HepG2 (cell line): Measurements from ENCODE around the gene TLE2. TPM values are rescaled to one million over a fixed set of nuclear protein-coding genes. Genes with fewer than 3 reads are reported as not detected.

ENCODE experiments used
- BORCS8-MEF2B ChIP-seq: sonication (generic); formaldehyde crosslinking; IDR thresholded peaks from 2 replicates; pipeline ENCODE4 v1.8.0; 2022; ENCODE audit warnings: mild to moderate bottlenecking, missing genetic modification reagents
- FOXK1 ChIP-seq: sonication (generic); formaldehyde crosslinking; IDR thresholded peaks from 2 replicates; pipeline ENCODE4 v1.4.0; 2020; ENCODE audit warnings: low read depth, missing genetic modification reagents, borderline replicate concordance
- IKZF4 ChIP-seq: sonication (generic); formaldehyde crosslinking; IDR thresholded peaks from 2 replicates; pipeline ENCODE4 v1.5.1; 2020; ENCODE audit warnings: borderline replicate concordance, mild to moderate bottlenecking, low read depth, missing genetic modification reagents; ENCODE audit errors: not compliant biosample characterization
- NFYC ChIP-seq: IDR thresholded peaks from 2 replicates; pipeline ENCODE4 v1.6.1; 2016; ENCODE audit warnings: missing genetic modification reagents, missing compliant biosample characterization
- XRCC5 ChIP-seq: fragments of 200-400 bp; formaldehyde crosslinking; optimal IDR thresholded peaks from 2 replicates; pipeline ENCODE3; 2017; ENCODE audit warnings: mild to moderate bottlenecking, low read length
- ZBTB7A ChIP-seq: sonication (generic); formaldehyde crosslinking; IDR thresholded peaks from 2 replicates; pipeline ENCODE4 v1.8.0; 2022; ENCODE audit warnings: mild to moderate bottlenecking, missing genetic modification reagents
- ZFP36L1 ChIP-seq: sonication (generic); formaldehyde crosslinking; IDR thresholded peaks from 2 replicates; pipeline ENCODE4 v1.8.0; 2022; ENCODE audit warnings: mild to moderate bottlenecking, missing genetic modification reagents, moderate library complexity
- ZMYM2 ChIP-seq: sonication (generic); formaldehyde crosslinking; IDR thresholded peaks from 2 replicates; pipeline ENCODE4 v1.8.0; 2022; ENCODE audit warnings: mild to moderate bottlenecking, missing genetic modification reagents
- ZNF451 ChIP-seq: sonication (generic); formaldehyde crosslinking; IDR thresholded peaks from 2 replicates; pipeline ENCODE4 v1.5.0; 2020; ENCODE audit warnings: mild to moderate bottlenecking, missing genetic modification reagents
- ZNF543 ChIP-seq: sonication (generic); formaldehyde crosslinking; IDR thresholded peaks from 2 replicates; pipeline ENCODE4 v1.4.0; 2020; ENCODE audit warnings: mild to moderate bottlenecking, missing genetic modification reagents
- ZNF670 ChIP-seq: sonication (generic); formaldehyde crosslinking; IDR thresholded peaks from 2 replicates; pipeline ENCODE4 v1.8.0; 2022; ENCODE audit warnings: mild to moderate bottlenecking, missing genetic modification reagents, borderline replicate concordance
- ZNF816 ChIP-seq: sonication (generic); formaldehyde crosslinking; IDR thresholded peaks from 2 replicates; pipeline ENCODE4 v1.8.0; 2022; ENCODE audit warnings: missing genetic modification reagents, mild to moderate bottlenecking, borderline replicate concordance
- polyA plus RNA-seq, 8 experiments: library from polyadenylated mRNA; depleted of rRNA in 3 of 8; stranded (reverse) in 7 of 8; unstranded in 1 of 8; fragments of >200 nt; fragmentation: Illumina TruSeq in 4 of 8; extraction: Trizol in 4 of 8; gene quantifications; 2 replicates each; pipeline versions ENCODE4 v1.2.1 to v1.2.3, GENCODE V29; 2011 to 2016; ENCODE audit warnings: low read depth in 4 of 8, missing spikeins in 1 of 8, mixed read lengths in 1 of 8; ENCODE audit not compliant: insufficient read depth in 1 of 8
- total RNA-seq, 5 experiments: library from RNA; depleted of rRNA; stranded (reverse); fragments of >200 nt; fragmentation: Illumina TruSeq; extraction: Trizol; gene quantifications; 2 replicates each; pipeline ENCODE4 v1.2.3, GENCODE V29; 2016; ENCODE audit warnings: low read depth in 1 of 5
- TF ChIP-seq, protein P1 (sequence below): sonication (generic); formaldehyde crosslinking; IDR thresholded peaks from 2 replicates; pipeline ENCODE4 v1.4.0; 2020; ENCODE audit warnings: missing genetic modification reagents
- TF ChIP-seq, protein P2 (sequence below): sonication (generic); formaldehyde crosslinking; IDR thresholded peaks from 2 replicates; pipeline ENCODE4 v1.4.0; 2020; ENCODE audit warnings: missing genetic modification reagents
- TF ChIP-seq, protein P3 (sequence below): IDR thresholded peaks from 2 replicates; pipeline ENCODE4 v1.6.1; 2012; ENCODE audit warnings: inconsistent platforms
- TF ChIP-seq, protein P4 (sequence below): sonication (generic); formaldehyde crosslinking; IDR thresholded peaks from 2 replicates; pipeline ENCODE4 v1.8.0; 2023; ENCODE audit warnings: mild to moderate bottlenecking, missing genetic modification reagents
- TF ChIP-seq, protein P5 (sequence below): sonication (generic); formaldehyde crosslinking; IDR thresholded peaks from 2 replicates; pipeline ENCODE4 v1.9.0; 2022; ENCODE audit warnings: missing genetic modification reagents, mild to moderate bottlenecking, borderline replicate concordance
- TF ChIP-seq, protein P6 (sequence below): IDR thresholded peaks from 2 replicates; pipeline ENCODE4 v1.6.1; 2012; ENCODE audit warnings: low read length, improper control_type of control experiment

TLE2 gene
- total and polyA plus RNA-seq, 2 of the 13 experiments (the other 11 are each of a cell fraction or from before 2014, with no cell fraction given): 0.07 to 0.81 TPM

DNA sequence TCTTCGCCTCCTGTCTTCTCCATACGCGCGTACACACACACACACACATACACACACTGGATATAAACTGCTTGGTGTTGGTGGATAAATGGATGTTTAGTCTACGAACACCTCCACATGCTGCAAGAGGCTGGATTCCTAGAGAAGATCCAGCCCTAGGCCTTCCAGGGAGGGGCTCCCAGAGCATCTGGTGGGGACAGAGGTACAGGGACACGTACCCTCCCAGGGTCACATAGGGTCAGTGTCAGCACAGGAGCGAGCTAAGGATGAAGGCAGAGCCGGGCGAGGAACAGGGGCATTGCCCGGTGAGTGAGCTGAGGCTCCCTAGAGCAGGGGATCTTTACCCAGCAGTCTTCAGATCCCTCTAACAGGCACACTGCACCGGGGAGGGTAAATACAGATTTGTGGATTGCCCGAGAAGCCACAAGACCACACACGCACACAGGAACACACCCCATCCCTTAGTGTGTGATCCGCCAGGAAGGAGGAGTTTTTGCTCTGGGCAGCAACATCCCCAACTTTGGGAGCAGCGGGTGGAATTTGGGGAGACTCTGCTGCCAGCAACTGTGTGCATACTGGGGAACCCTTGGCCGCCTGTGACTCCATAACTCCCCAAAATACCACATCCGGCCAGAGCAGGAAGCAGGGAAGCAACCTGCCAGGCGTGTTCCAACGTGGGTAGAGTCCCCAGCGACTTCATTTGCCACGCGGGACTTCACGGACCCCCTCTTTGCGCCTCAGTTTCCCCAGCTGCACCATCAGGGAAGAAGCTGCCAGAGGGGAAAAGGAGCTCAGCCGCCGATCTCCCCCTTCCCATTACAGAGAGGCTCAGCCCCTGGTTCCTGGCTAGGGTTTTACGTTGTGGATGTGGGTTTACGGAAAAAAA lies 5.8 kb upstream of the TLE2 start (continued):
- TF ChIP-seq, protein P1, sequence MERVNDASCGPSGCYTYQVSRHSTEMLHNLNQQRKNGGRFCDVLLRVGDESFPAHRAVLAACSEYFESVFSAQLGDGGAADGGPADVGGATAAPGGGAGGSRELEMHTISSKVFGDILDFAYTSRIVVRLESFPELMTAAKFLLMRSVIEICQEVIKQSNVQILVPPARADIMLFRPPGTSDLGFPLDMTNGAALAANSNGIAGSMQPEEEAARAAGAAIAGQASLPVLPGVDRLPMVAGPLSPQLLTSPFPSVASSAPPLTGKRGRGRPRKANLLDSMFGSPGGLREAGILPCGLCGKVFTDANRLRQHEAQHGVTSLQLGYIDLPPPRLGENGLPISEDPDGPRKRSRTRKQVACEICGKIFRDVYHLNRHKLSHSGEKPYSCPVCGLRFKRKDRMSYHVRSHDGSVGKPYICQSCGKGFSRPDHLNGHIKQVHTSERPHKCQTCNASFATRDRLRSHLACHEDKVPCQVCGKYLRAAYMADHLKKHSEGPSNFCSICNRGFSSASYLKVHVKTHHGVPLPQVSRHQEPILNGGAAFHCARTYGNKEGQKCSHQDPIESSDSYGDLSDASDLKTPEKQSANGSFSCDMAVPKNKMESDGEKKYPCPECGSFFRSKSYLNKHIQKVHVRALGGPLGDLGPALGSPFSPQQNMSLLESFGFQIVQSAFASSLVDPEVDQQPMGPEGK: peak; percentile 82
- TF ChIP-seq, protein P2, sequence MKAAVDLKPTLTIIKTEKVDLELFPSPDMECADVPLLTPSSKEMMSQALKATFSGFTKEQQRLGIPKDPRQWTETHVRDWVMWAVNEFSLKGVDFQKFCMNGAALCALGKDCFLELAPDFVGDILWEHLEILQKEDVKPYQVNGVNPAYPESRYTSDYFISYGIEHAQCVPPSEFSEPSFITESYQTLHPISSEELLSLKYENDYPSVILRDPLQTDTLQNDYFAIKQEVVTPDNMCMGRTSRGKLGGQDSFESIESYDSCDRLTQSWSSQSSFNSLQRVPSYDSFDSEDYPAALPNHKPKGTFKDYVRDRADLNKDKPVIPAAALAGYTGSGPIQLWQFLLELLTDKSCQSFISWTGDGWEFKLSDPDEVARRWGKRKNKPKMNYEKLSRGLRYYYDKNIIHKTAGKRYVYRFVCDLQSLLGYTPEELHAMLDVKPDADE (CRISPR knock-in tag): no peak
- TF ChIP-seq, protein P3, sequence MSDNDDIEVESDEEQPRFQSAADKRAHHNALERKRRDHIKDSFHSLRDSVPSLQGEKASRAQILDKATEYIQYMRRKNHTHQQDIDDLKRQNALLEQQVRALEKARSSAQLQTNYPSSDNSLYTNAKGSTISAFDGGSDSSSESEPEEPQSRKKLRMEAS: peak; percentile 45; the same call in 1 of the 2 replicates
- TF ChIP-seq ZNF670 (CRISPR knock-in tag) (0 out of 2 replicates have a peak, but pooled peaks have one; percentile 43), ZNF543 (no peak), BORCS8-MEF2B (CRISPR knock-in tag) (no peak), NFYC (CRISPR knock-in tag) (no peak), XRCC5 (no peak), IKZF4 (CRISPR knock-in tag) (peak; percentile 26), ZFP36L1 (CRISPR knock-in tag) (no peak), ZNF816 (CRISPR knock-in tag) (0 out of 2 replicates have a peak, but pooled peaks have one; percentile 27), ZBTB7A (no peak), FOXK1 (CRISPR knock-in tag) (no peak), ZNF451 (no peak), ZMYM2 (CRISPR knock-in tag) (no peak)
- TF ChIP-seq, protein P4, sequence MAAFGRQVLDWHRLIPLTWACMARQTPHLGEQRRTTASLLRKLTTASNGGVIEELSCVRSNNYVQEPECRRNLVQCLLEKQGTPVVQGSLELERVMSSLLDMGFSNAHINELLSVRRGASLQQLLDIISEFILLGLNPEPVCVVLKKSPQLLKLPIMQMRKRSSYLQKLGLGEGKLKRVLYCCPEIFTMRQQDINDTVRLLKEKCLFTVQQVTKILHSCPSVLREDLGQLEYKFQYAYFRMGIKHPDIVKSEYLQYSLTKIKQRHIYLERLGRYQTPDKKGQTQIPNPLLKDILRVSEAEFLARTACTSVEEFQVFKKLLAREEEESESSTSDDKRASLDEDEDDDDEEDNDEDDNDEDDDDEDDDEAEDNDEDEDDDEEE: no peak
- TF ChIP-seq, protein P5, sequence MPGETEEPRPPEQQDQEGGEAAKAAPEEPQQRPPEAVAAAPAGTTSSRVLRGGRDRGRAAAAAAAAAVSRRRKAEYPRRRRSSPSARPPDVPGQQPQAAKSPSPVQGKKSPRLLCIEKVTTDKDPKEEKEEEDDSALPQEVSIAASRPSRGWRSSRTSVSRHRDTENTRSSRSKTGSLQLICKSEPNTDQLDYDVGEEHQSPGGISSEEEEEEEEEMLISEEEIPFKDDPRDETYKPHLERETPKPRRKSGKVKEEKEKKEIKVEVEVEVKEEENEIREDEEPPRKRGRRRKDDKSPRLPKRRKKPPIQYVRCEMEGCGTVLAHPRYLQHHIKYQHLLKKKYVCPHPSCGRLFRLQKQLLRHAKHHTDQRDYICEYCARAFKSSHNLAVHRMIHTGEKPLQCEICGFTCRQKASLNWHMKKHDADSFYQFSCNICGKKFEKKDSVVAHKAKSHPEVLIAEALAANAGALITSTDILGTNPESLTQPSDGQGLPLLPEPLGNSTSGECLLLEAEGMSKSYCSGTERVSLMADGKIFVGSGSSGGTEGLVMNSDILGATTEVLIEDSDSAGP (CRISPR knock-in tag): 0 out of 2 replicates have a peak, but pooled peaks have one; percentile 1
- TF ChIP-seq, protein P6, sequence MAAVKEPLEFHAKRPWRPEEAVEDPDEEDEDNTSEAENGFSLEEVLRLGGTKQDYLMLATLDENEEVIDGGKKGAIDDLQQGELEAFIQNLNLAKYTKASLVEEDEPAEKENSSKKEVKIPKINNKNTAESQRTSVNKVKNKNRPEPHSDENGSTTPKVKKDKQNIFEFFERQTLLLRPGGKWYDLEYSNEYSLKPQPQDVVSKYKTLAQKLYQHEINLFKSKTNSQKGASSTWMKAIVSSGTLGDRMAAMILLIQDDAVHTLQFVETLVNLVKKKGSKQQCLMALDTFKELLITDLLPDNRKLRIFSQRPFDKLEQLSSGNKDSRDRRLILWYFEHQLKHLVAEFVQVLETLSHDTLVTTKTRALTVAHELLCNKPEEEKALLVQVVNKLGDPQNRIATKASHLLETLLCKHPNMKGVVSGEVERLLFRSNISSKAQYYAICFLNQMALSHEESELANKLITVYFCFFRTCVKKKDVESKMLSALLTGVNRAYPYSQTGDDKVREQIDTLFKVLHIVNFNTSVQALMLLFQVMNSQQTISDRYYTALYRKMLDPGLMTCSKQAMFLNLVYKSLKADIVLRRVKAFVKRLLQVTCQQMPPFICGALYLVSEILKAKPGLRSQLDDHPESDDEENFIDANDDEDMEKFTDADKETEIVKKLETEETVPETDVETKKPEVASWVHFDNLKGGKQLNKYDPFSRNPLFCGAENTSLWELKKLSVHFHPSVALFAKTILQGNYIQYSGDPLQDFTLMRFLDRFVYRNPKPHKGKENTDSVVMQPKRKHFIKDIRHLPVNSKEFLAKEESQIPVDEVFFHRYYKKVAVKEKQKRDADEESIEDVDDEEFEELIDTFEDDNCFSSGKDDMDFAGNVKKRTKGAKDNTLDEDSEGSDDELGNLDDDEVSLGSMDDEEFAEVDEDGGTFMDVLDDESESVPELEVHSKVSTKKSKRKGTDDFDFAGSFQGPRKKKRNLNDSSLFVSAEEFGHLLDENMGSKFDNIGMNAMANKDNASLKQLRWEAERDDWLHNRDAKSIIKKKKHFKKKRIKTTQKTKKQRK: no peak
